Nephron (organoid): ENCODE data around the gene MAPKAP1.

Experiments
- H3K27ac Mint-ChIP-seq, 3 experiments: 2 replicates each; pipeline ENCODE4 v1.8.0; 2020; ENCODE audit warnings: mixed read lengths in 3 of 3, mild to moderate bottlenecking in 2 of 3, moderate library complexity in 1 of 3
- H3K27me3 Mint-ChIP-seq: 2 replicates; pipeline ENCODE4 v1.8.0; 2021; ENCODE audit warnings: low read depth, mild to moderate bottlenecking, moderate library complexity, mixed read lengths
- H3K36me3 Mint-ChIP-seq: 2 replicates; pipeline ENCODE4 v1.8.0; 2020; ENCODE audit warnings: low read depth, mixed read lengths
- H3K4me1 Mint-ChIP-seq: 2 replicates; pipeline ENCODE4 v1.8.0; 2020; ENCODE audit warnings: mixed read lengths
- H3K4me3 Mint-ChIP-seq, 3 experiments: 2 replicates each; pipeline ENCODE4 v1.8.0; 2020; ENCODE audit warnings: mild to moderate bottlenecking in 3 of 3, mixed read lengths in 3 of 3, moderate library complexity in 2 of 3
- H3K9me3 Mint-ChIP-seq: 2 replicates; pipeline ENCODE4 v1.8.0; 2020; ENCODE audit warnings: mixed read lengths
- TF ChIP-seq, protein P1 (sequence below), 3 experiments: fragments of 200-600 bp; sonication (generic); IDR thresholded peaks; one replicate each; pipeline ENCODE4 v1.5.0; 2021; ENCODE audit warnings: antibody characterized with exemption in 3 of 3; ENCODE audit not compliant: unreplicated experiment in 3 of 3

The MAPKAP1 gene

DNA sequence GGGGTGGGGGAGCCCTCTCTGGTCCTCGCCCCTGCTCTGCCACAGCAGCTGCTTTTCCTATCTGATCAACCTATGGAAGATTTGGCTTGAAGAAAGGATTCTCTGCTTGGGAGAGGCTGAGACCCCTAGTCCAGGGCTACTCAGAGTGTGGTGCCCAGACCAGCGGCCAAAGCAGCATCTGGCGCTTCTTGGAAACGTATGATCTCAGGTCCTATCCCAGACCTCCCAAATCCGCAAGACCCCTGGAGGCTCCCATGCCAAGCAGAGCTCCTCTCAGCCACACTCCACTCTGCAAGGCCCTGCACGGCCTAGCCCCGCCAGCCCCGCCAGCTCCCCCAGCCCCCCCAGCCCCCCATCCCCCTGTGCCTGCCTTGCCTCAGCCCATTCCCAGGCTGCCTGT lies 263.6 kb downstream of the MAPKAP1 start:
- H3K36me3 Mint-ChIP-seq, result peaks cover 17% of the 10 kb centered on the region
- peaks cover 3% of the 10 kb centered on the region for H3K27me3 Mint-ChIP-seq
- H3K4me1 Mint-ChIP-seq, result peaks cover 59% of the 10 kb centered on the region
- no peak overlapping the region for H3K27ac Mint-ChIP-seq
- H3K4me3 Mint-ChIP-seq, result no peak overlapping the region
- TF ChIP-seq, protein P1, sequence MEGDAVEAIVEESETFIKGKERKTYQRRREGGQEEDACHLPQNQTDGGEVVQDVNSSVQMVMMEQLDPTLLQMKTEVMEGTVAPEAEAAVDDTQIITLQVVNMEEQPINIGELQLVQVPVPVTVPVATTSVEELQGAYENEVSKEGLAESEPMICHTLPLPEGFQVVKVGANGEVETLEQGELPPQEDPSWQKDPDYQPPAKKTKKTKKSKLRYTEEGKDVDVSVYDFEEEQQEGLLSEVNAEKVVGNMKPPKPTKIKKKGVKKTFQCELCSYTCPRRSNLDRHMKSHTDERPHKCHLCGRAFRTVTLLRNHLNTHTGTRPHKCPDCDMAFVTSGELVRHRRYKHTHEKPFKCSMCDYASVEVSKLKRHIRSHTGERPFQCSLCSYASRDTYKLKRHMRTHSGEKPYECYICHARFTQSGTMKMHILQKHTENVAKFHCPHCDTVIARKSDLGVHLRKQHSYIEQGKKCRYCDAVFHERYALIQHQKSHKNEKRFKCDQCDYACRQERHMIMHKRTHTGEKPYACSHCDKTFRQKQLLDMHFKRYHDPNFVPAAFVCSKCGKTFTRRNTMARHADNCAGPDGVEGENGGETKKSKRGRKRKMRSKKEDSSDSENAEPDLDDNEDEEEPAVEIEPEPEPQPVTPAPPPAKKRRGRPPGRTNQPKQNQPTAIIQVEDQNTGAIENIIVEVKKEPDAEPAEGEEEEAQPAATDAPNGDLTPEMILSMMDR (IDR thresholded peaks at IDR 0.05; ENCODE audit: unreplicated experiment in 3 of 3), result no peak
- H3K9me3 Mint-ChIP-seq, result no peaks in the 10 kb centered on the region

DNA sequence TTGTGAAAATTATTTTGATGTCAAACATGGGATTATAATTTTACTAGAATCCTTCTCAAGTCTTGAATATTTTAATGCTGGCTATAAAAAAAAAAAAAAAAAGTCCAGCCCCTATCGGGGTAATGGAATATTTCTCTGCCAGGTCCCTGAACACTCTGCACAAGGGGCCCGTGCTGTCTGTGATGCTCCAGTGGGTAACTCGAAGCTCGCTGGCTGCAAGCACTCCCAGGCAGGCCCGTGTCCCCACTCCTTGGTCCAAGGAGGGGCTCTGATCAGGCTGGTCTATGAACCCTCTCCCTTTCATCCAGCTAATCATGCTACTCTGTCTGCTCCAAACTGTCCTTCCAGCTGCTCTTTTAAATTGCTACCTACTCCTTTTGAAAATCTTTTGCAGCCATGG lies 264.6 kb downstream of the MAPKAP1 start:
- H3K36me3 Mint-ChIP-seq, result peaks cover 20% of the 10 kb centered on the region
- H3K27ac Mint-ChIP-seq, result peak overlapping the region in 1 of 3 experiments; percentile 1
- H3K27me3 Mint-ChIP-seq, result peaks cover 3% of the 10 kb centered on the region
- no peak overlapping the region for H3K4me3 Mint-ChIP-seq
- TF ChIP-seq, protein P1 (IDR thresholded peaks at IDR 0.05; ENCODE audit: unreplicated experiment in 3 of 3), result no peak
- peaks cover 61% of the 10 kb centered on the region for H3K4me1 Mint-ChIP-seq
- H3K9me3 Mint-ChIP-seq, result no peaks in the 10 kb centered on the region

DNA sequence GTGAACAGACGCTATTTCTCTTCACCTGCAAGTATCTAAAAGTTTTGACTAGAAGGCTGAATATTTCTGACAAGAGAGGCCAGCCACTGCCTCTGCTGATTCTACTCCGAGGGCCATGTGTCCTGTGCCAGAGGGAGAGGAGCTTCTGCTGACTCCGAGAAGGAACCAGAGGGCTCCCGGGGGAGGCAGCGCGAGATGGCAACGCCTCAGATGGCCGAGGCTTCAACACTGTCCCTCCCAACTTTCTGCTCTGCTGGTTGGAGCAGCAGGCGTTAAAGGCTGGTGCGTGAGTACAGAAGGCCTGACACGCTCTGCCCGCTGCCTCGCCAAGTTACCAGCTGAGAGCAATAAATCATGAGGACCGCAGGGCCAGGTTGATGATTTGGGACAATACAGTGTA lies 266.6 kb downstream of the MAPKAP1 start:
- peak overlapping the region in 1 of 3 experiments; percentile 49 for H3K27ac Mint-ChIP-seq
- peaks cover 3% of the 10 kb centered on the region for H3K27me3 Mint-ChIP-seq
- TF ChIP-seq, protein P1 (IDR thresholded peaks at IDR 0.05; ENCODE audit: unreplicated experiment in 3 of 3), result no peak
- H3K4me3 Mint-ChIP-seq, result no peak overlapping the region
- H3K36me3 Mint-ChIP-seq, result peaks cover 21% of the 10 kb centered on the region
- H3K9me3 Mint-ChIP-seq, result no peaks in the 10 kb centered on the region
- H3K4me1 Mint-ChIP-seq, result peaks cover 55% of the 10 kb centered on the region

DNA sequence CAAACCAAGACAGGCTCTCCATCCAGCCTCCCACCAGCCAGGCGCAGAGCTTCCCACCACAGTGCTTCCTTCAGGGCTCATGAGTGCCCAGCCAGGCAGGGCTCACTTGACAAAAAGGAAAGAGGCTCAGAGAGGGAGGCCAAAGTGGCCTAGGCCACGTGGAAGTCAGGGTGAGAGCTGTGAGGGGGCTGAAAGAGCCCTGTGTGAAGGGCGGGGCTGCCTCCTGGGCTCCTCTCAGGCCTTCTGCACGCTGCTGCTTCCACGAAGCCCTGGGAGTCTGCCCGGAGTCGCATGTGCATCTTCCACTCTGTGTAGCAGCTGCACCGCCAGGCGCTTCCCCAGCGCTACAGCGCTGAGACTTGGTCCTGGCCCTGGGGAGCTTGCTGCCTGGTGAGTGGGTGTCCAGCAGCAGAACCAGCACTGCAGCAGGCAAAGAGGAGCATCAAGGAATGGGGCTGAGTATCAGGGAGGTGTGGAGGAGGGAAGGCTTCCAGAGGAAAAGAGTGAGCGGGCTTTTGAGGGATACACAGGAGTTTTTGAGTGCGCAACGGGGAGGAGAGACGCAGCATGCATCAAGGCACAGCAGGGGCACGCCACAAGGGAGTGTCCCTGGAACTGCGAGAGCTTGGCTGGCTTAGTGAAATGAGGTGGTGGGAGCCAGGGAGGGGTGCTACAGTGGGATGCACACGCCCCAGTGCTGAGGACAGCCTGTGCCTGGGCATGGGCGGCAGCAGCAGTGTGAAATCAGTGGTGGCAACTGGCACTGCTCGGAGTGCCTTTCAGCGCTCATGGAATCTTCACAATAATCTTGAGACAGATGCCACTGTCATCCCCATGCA lies 267.4 kb downstream of the MAPKAP1 start:
- Mint-ChIP-seq H3K36me3 (peaks cover 21% of the 10 kb centered on the region), H3K9me3 (no peaks in the 10 kb centered on the region), H3K4me3 (no peak overlapping the region), H3K27me3 (peaks cover 3% of the 10 kb centered on the region), H3K4me1 (peaks cover 53% of the 10 kb centered on the region), H3K27ac (peak overlapping the region in 2 of 3 experiments; percentile 6 to 26)
- TF ChIP-seq, protein P1 (IDR thresholded peaks at IDR 0.05; ENCODE audit: unreplicated experiment in 3 of 3), result no peak

DNA sequence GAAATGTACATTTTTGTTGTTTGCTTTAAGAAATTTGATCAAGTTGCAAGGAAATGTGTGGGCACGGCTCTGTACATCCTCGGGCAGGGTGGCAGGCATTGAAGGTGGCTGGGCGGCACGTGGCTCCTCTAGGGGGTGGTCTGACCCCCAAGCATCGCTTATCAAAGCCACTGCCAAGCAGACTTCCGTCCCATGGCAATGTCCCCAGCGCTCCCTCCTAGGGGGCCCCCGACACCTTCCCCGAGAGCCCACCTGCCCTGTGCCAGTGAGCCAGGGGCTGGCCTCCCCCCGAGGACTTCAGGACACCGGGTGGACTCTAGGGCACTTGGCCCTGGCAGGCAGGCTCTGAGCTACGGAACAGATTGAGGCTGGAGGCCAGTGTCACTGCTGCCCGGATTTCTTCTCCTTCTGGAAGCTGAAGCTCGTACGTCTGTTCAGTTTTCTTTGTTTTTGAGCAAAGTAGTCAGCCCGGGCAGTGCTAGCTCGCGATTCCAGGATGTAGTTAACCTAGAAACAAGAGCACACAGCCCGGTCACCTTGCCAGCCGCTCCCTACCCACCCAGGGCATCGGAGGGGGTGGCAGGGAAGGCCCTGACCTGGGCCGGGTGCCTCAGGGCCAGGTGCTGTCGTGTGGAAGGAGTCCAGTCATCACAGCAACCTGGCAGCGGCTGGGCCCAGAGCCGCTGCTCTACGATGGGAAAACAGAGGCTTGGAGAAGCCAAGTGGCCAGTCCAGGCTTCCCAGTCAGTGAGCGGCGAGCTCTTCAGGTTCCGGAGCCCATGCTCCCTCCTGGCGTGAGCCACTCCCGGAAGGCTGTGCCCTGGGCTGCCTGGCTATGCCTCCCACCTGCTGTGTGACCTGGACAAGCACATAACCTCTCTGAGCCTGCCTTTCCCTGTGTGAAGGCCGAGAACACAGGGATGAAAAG lies 268.2 kb downstream of the MAPKAP1 start:
- Mint-ChIP-seq H3K36me3 (peaks cover 18% of the 10 kb centered on the region), H3K27me3 (peaks cover 3% of the 10 kb centered on the region), H3K4me3 (no peak overlapping the region), H3K9me3 (no peaks in the 10 kb centered on the region), H3K27ac (peak overlapping the region in 1 of 3 experiments; percentile 9), H3K4me1 (peaks cover 46% of the 10 kb centered on the region)
- TF ChIP-seq, protein P1 (IDR thresholded peaks at IDR 0.05; ENCODE audit: unreplicated experiment in 3 of 3), result no peak
